ENCODE data around the gene ROS1.
A peak's percentile ranks its signal among the peaks of the same experiment; 100 is the strongest.

The ROS1 gene

GRCh38 chr6:117307655-117308054 lies 118.1 kb downstream of the ROS1 start:
- no peak for DNase-seq

- no peak for DNase-seq
These were observed 119.4 kb downstream of the ROS1 start for GRCh38 chr6:117306227-117306790.

- DNase-seq = no peak
These were observed 121.3 kb downstream of the ROS1 start for GRCh38 chr6:117304446-117304845.

- DNase-seq = no peak
These were observed 122.4 kb downstream of the ROS1 start for GRCh38 chr6:117303323-117303722.

- no peak for DNase-seq
These were observed 126.8 kb downstream of the ROS1 start for GRCh38 chr6:117298941-117299340.

GRCh38 chr6:117290173-117290846 lies 135.4 kb downstream of the ROS1 start:
- no peak for DNase-seq

GRCh38 chr6:117288083-117288715 lies 137.5 kb downstream of the ROS1 start:
- no peak for DNase-seq

GRCh38 chr6:117280922-117281321 lies 144.8 kb downstream of the ROS1 start:
- peak; percentile 7 to 8 for DNase-seq

GRCh38 chr6:117276778-117277316 lies 148.9 kb downstream of the ROS1 start:
- no peak for DNase-seq

GRCh38 chr6:117275711-117276110 lies 150.0 kb downstream of the ROS1 start:
- DNase-seq = no peak

- no peak for DNase-seq
These were observed 150.5 kb downstream of the ROS1 start for GRCh38 chr6:117275205-117275604.

- no peak for DNase-seq
These were observed 152.9 kb downstream of the ROS1 start for GRCh38 chr6:117272891-117273290.

- no peak for DNase-seq
These were observed 153.5 kb downstream of the ROS1 start for GRCh38 chr6:117272032-117272866.

- DNase-seq = no peak
These were observed 154.8 kb downstream of the ROS1 start for GRCh38 chr6:117270843-117271507.

GRCh38 chr6:117270055-117270842 lies 155.5 kb downstream of the ROS1 start:
- no peak for DNase-seq

- no peak for DNase-seq
These were observed 156.1 kb downstream of the ROS1 start for GRCh38 chr6:117269638-117270054.

- DNase-seq = no peak
These were observed 156.8 kb downstream of the ROS1 start for GRCh38 chr6:117268924-117269323.

GRCh38 chr6:117267766-117268534 lies 157.8 kb downstream of the ROS1 start:
- no peak for DNase-seq

GRCh38 chr6:117267054-117267347 lies 158.7 kb downstream of the ROS1 start:
- DNase-seq = no peak

- DNase-seq = no peak
These were observed 159.3 kb downstream of the ROS1 start for GRCh38 chr6:117266257-117267053.

Measured in SHP77 (cell line).